B cell (primary cell): Measurements from ENCODE around the gene TFAP2C. TPM values are rescaled to one million over a fixed set of nuclear protein-coding genes. Genes with fewer than 3 reads are reported as not detected.

Experiments
- ATAC-seq: fragments of 200-7000 bp; cut with Tn5 transposase; one replicate; pipeline ENCODE4 v1.10.0; 2021; ENCODE audit warnings: low read depth, mild to moderate bottlenecking, moderate number of reproducible peaks, moderate library complexity
- CTCF ChIA-PET: fragments of 350-600 bp; sonication (Branson Sonifier 250); formaldehyde crosslinking; loops from one replicate; lab custom pipeline; 2021; ENCODE audit warnings: antibody characterized with exemption, inconsistent platforms; lab: Charles Lee
- POLR2A ChIA-PET: fragments of 350-600 bp; sonication (Branson Sonifier 250); formaldehyde crosslinking; loops from one replicate; lab custom pipeline; 2021; ENCODE audit warnings: antibody characterized with exemption; lab: Charles Lee
- DNase-seq: peaks from one replicate; pipeline ENCODE4 v3.0.0; 2013
- H2AFZ ChIP-seq: 2 replicates; pipeline ENCODE4 v1.6.1; 2012; ENCODE audit warnings: mild to moderate bottlenecking, low read depth, low read length; ENCODE audit not compliant: insufficient read depth, poor library complexity, severe bottlenecking
- H3K27ac ChIP-seq, 2 donors: 1 replicate in 1 of 2; 2 replicates in 1 of 2; pipeline ENCODE4 v1.5.1; 2012 to 2013; ENCODE audit warnings: low read length in 2 of 2, mild to moderate bottlenecking in 2 of 2, moderate library complexity in 1 of 2
- H3K27me3 ChIP-seq, 4 experiments: fragments of 200-600 bp in 1 of 4; sonication (generic) in 1 of 4; replicated peaks in 1 of 4; 1 replicate in 2 of 4; 2 replicates in 2 of 4; pipeline versions ENCODE4 v1.6.1 to v1.7.0; 2013 to 2016; ENCODE audit warnings: low read length in 3 of 4, mild to moderate bottlenecking in 2 of 4, mixed read lengths in 1 of 4, moderate library complexity in 1 of 4; ENCODE audit not compliant: insufficient read depth in 4 of 4, control insufficient read depth in 3 of 4; ENCODE audit errors: control extremely low read depth in 1 of 4
- H3K36me3 ChIP-seq, 2 experiments: replicated peaks in 1 of 2; 1 replicate in 1 of 2; 2 replicates in 1 of 2; pipeline versions ENCODE4 v1.6.1 to v1.7.1; 2013; ENCODE audit warnings: low read length in 1 of 2; ENCODE audit not compliant: insufficient read depth in 2 of 2, control insufficient read depth in 1 of 2; ENCODE audit errors: control extremely low read depth in 1 of 2, extremely low read depth in 1 of 2
- H3K4me1 ChIP-seq, 2 donors: fragments of 200-600 bp in 1 of 2; sonication (generic) in 1 of 2; 1 replicate in 1 of 2; 2 replicates in 1 of 2; pipeline versions ENCODE4 v1.5.1 to v1.6.1; 2013 to 2017; ENCODE audit warnings: low read length in 2 of 2; ENCODE audit not compliant: control insufficient read depth in 2 of 2, insufficient read depth in 2 of 2
- H3K4me2 ChIP-seq: replicated peaks from 2 replicates; pipeline ENCODE3; 2012; ENCODE audit warnings: mild to moderate bottlenecking, low read depth, low read length; ENCODE audit not compliant: poor library complexity, severe bottlenecking
- H3K4me3 ChIP-seq, 5 experiments: fragments of 200-600 bp in 1 of 5; sonication (generic) in 1 of 5; 1 replicate in 3 of 5; 2 replicates in 2 of 5; pipeline versions ENCODE4 v1.5.1 to v1.7.0; 2011 to 2016; ENCODE audit warnings: low read length in 4 of 5, mild to moderate bottlenecking in 4 of 5, low read depth in 2 of 5, control low read depth in 1 of 5, moderate library complexity in 1 of 5; ENCODE audit not compliant: insufficient read depth in 1 of 5; ENCODE audit errors: control extremely low read depth in 1 of 5, extremely low read depth in 1 of 5
- H3K79me2 ChIP-seq: fragments of 200-600 bp; sonication (generic); one replicate; pipeline ENCODE4 v1.6.0; 2016; ENCODE audit warnings: low read length; ENCODE audit not compliant: control insufficient read depth, insufficient read depth
- H3K9ac ChIP-seq: fragments of 200-600 bp; sonication (generic); 2 replicates; pipeline ENCODE4 v1.6.1; 2017; ENCODE audit warnings: mild to moderate bottlenecking, low read length, moderate library complexity
- H3K9me3 ChIP-seq, 3 donors: one replicate each; pipeline versions ENCODE4 v1.6.1 to v1.7.1; 2013; ENCODE audit warnings: low read length in 2 of 3; ENCODE audit not compliant: control insufficient read depth in 2 of 3, insufficient read depth in 1 of 3; ENCODE audit errors: control extremely low read depth in 1 of 3
- H4K20me1 ChIP-seq: 2 replicates; pipeline ENCODE4 v1.6.0; 2012; ENCODE audit warnings: mild to moderate bottlenecking, low read length; ENCODE audit not compliant: insufficient read depth, control insufficient read depth, poor library complexity, severe bottlenecking
- H3K27ac Mint-ChIP-seq: one replicate; pipeline ENCODE4 v1.8.0; 2021; ENCODE audit warnings: mixed read lengths
- H3K27me3 Mint-ChIP-seq: one replicate; pipeline ENCODE4 v1.8.0; 2021; ENCODE audit warnings: mixed read lengths
- H3K4me1 Mint-ChIP-seq: one replicate; pipeline ENCODE4 v1.8.0; 2021; ENCODE audit warnings: mixed read lengths
- H3K4me3 Mint-ChIP-seq: one replicate; pipeline ENCODE4 v1.8.0; 2021; ENCODE audit warnings: mixed read lengths
- H3K9me3 Mint-ChIP-seq: one replicate; pipeline ENCODE4 v1.8.0; 2022; ENCODE audit warnings: mixed read lengths; ENCODE audit not compliant: insufficient read depth
- CTCF ChIP-seq: fragments of 200-600 bp; IDR thresholded peaks from one replicate; pipeline ENCODE4 v1.8.0; 2022; ENCODE audit warnings: antibody characterized with exemption, mild to moderate bottlenecking
- EZH2 ChIP-seq: IDR thresholded peaks from 2 replicates; pipeline ENCODE4 v1.6.1; 2012; ENCODE audit warnings: borderline replicate concordance, low read depth, mild to moderate bottlenecking, moderate library complexity, low read length; ENCODE audit not compliant: insufficient read depth, poor library complexity, severe bottlenecking
- WGBS: methylation state at CpG from one replicate; pipeline ENCODE4 v1.1.5; 2013; ENCODE audit warnings: missing lambda C conversion rate; ENCODE audit not compliant: insufficient coverage; 5-methylcytosine and 5-hydroxymethylcytosine counted together
- intact Hi-C: fragments of 100-400 bp; cut with micrococcal nuclease; formaldehyde crosslinking; loops from one replicate; pipeline ENCODE4 v1.10.0; 2022
- polyA plus RNA-seq: library from polyadenylated mRNA; depleted of rRNA; stranded (reverse); fragments of >200 nt; gene quantifications from 2 replicates; pipeline ENCODE4 v1.2.3, GENCODE V29; 2012
- total RNA-seq, 2 donors: library from RNA; stranded (reverse); fragments of 120-200 nt in 1 of 2; gene quantifications; 1 replicate in 1 of 2; 2 replicates in 1 of 2; pipeline versions ENCODE4 v1.2.3 to v1.2.4, GENCODE V29; 2013 to 2022

TFAP2C gene
- total and polyA plus RNA-seq, 2 donors (not counting 1 experiment from before 2014, with no cell fraction given): not detected

DNA sequence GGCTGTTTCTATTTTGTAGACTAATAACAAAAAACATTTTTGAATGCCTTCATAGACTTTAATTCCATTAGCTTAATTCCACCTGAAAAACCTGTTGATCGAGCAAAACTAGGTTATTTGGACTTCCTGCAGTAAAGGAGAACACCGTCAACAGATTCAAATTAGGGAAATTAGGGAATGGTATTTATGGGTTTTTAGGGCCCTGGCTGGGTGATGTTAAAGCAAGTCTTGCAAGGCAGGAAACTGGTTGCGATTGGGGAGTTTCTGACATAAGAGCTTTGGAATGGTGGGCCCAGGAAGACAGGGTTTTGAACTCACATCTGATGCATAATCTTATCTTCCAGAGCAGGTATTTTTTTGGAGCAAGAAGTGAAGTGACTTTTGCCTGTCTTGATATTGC is 40.1 kb upstream of the TFAP2C start:
- Histone ChIP-seq H3K9me3 (no peaks in the 10 kb centered on the region), H3K79me2 (no peaks in the 10 kb centered on the region), H2AFZ (no peak overlapping the region), H3K4me3 (no peak overlapping the region), H3K27me3 (no peaks in the 10 kb centered on the region), H4K20me1 (no peaks in the 10 kb centered on the region), H3K27ac (no peak overlapping the region), H3K36me3 (no peaks in the 10 kb centered on the region), H3K4me2 (no peak overlapping the region), H3K9ac (no peak overlapping the region), H3K4me1 (no peaks in the 10 kb centered on the region)
- CTCF ChIA-PET: no interaction called here
- no peak overlapping the region for H3K4me3 Mint-ChIP-seq
- no peak overlapping the region for H3K27ac Mint-ChIP-seq
- DNase-seq (no peak), ATAC-seq (no peak)
- no peak for TF ChIP-seq EZH2
- TF ChIP-seq CTCF: no peak
- no peaks in the 10 kb centered on the region for H3K9me3 Mint-ChIP-seq
- H3K27me3 Mint-ChIP-seq: peaks cover 3% of the 10 kb centered on the region
- H3K4me1 Mint-ChIP-seq: no peaks in the 10 kb centered on the region
- intact Hi-C loops: no loop called here
- WGBS: 58% methylated on average over 2 of the region's 3 CpGs
- POLR2A ChIA-PET: no interaction called here

DNA sequence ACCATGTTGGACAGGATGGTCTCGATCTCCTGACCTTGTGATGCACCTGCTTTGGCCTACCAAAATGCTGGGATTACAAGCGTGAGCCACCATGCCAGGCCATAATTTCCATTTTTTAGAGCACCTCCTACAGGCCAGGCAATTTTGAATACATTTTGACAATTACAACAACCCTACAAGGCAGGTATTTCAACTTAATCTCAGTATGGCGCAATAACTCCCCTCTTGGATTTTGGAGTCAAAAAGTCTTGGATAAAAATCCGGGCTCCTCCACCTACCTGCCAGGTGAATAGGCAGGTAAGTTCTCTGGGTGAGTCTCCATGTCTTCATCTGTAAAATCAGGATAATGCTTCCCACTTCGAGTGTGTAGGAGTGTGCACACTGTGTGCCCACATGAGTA is 39.5 kb upstream of the TFAP2C start:
- 92% methylated on average over 3 of the region's 5 CpGs for WGBS

More for the DNA sequence above, 39.5 kb upstream of the TFAP2C start:
- Histone ChIP-seq H3K4me1 (no peaks in the 10 kb centered on the region), H3K4me2 (no peak overlapping the region), H3K4me3 (no peak overlapping the region), H4K20me1 (no peaks in the 10 kb centered on the region), H3K27me3 (no peaks in the 10 kb centered on the region), H3K27ac (no peak overlapping the region), H3K9ac (no peak overlapping the region), H3K36me3 (no peaks in the 10 kb centered on the region), H3K9me3 (no peaks in the 10 kb centered on the region), H3K79me2 (no peaks in the 10 kb centered on the region), H2AFZ (no peak overlapping the region)
- no peak for ATAC-seq
- Mint-ChIP-seq H3K27ac (no peak overlapping the region), H3K9me3 (no peaks in the 10 kb centered on the region), H3K4me3 (no peak overlapping the region), H3K4me1 (no peaks in the 10 kb centered on the region), H3K27me3 (peaks cover 3% of the 10 kb centered on the region)
- POLR2A ChIA-PET: no interaction called here
- TF ChIP-seq EZH2: no peak
- no peak for TF ChIP-seq CTCF
- DNase-seq: no peak
- intact Hi-C loops: no loop called here
- CTCF ChIA-PET: no interaction called here
